Renal cortex interstitium (tissue), 11 donors: ENCODE results near the gene MIS18BP1. TPM values are rescaled to one million over a fixed set of nuclear protein-coding genes. Genes with fewer than 3 reads are reported as not detected.
"Not testable (repeated sequence)": the region's sequence is repeated elsewhere in the genome, so short reads cannot be mapped to it uniquely, and the experiment has no call there.

Experiments used
- DNase-seq, 11 donors: peaks; one replicate each; pipeline ENCODE4 v3.0.0-alpha.2; 2013; ENCODE audit warnings: low read depth in 9 of 11, low spot score in 4 of 11; ENCODE audit errors: extremely low read depth in 1 of 11
- polyA plus RNA-seq, 3 donors: library from polyadenylated mRNA; unstranded; fragments of 120-200 nt; gene quantifications; one replicate each; pipeline ENCODE4 v1.2.1, GENCODE V29; 2013; ENCODE audit not compliant: insufficient read length in 3 of 3

The MIS18BP1 gene
- polyA plus RNA-seq, 3 donors = 38.4 to 48.9 (median 46.9) TPM

DNA sequence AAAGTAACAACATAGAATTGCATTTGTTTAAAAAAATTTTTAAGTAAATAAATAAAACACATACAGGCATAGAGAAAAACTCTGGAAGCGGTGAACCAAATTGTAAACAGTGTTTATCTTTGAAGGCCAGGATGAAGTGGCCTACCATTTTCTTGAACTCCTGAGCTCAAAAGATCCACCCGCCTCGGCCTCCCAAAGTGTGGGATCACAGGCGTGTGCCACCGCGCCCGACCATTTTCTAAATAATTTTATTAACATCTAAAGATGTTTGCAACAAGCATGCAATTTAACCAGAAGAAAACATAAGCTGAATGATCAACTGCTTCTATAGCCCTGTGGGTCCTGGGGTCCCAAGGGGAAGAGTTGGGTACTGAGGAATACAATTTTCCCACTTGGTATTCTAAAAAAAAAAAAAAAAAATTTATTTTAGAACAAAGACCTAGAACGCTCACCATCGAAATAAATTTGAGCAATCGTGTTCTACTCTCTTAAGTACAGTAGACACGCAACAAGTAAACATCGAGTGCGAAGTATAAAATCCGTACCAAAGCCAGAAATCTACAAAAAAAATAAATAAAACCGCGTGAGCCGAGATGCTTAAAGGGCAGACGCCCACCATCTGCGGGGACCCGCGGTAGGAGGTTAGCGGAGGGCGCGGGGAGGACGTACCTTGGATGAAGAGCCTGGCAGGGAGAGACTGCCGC lies 484 bp downstream of the MIS18BP1 start:
- DNase-seq = peak in 4 of 11 donors; percentile 8 to 43 (median 19)

DNA sequence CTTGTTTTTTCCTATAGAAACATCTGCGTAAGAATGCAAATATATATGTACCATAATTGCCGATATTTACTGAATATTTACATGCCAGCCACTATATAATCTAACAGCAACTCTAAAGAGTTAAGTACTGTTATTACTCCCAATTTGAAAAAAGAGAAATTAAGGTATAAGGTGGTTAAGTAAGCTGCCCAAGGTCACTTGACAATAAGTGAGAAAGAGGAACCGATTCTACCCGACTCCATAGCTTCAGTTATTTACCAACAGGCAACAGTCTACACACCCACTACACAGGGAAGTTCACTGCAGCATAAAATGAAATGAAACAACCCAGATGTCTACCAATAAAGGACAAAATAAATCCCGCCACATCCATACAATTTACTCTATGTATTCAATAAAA lies 1.1 kb downstream of the MIS18BP1 start:
- DNase-seq = peak in 1 of 11 donors; percentile 6

DNA sequence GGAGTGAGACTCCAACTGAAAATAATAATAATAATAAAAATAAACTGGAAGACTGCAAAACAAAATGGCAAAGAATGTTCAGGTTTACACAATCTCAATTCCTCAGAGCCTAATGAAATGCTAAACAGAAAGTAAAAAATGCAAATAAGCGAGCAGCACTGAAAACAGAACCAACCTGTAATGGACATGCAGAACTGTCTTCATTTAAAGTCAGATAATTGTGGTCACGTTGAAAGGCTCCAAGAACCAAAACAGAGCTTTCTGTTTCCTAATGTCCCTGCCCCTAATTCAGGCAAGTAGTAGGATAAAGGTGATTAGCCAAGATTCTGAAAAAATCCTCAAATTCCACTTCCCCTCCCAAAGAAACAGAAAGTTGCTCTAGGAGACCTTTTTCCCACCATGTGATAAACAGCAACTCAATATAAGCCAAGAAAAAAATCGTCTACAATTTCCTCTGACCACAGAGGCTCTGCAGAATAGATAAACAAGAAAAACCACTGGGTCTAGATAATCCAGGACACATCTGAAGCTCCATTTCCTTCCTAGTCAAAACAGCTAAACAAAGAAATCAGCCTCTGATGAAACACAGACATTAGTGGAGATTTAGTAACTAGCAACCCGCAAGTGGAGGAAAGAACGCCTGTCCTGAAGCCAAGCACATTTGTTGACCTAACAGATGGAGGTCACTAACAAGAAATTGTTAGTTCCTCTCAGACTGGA lies 3.0 kb downstream of the MIS18BP1 start:
- DNase-seq = peak in 1 of 11 donors; percentile 6

DNA sequence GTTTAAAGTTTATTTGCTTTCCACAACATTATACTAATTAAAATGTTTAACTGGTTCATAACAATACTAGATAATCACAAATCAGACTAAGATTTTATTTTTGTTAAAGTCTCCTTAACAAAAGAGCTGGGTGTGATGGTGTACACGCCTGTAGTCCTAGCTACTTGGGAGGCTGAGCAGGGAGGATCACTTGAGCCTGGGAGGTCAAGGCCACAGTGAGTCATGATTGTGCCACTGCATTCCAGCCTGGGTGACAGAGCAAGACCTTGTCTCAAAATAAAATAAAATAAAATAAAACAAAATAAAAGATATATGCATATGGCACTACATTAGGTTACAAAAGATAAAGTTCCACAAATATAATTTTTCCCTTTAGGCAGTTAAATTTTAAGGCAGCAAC lies 5.6 kb downstream of the MIS18BP1 start:
- DNase-seq = no peak

DNA sequence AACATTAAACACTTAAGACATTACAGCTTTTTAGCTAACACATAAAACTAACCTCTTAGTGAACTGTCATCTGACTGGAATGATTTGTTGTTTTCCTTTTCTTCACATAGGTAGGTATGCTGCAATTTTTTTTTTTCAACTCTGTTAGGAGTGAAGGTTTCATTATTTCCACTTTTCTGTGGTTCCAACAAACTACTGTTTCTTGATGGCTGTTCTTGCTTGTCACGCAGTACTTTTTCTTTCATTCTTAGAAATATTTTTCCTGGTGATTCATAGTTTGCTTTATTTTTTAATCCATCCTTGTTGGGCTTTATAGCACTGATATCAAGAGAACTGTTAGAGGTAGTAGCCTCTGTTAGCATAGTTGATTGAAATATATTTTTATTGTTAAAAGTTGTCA lies 6.3 kb downstream of the MIS18BP1 start:
- no peak for DNase-seq

DNA sequence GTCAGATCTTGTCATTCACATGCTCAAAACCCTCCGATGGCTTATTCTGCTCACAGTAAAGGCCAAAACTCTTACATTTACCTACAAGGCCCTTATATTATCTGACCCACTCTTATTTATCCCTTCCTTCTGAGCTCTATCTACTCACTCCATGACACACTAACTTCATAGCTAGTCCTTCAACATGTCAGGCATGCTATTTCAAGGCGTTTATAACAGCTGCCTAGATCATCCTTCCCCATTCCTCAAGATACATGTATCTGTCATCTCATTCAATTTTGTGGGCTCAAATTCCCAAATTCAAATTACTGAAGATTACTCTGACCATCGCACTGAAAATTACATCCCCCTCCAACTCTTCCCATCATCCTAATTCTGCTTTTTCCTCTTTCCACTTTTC lies 6.9 kb downstream of the MIS18BP1 start:
- DNase-seq = no peak

DNA sequence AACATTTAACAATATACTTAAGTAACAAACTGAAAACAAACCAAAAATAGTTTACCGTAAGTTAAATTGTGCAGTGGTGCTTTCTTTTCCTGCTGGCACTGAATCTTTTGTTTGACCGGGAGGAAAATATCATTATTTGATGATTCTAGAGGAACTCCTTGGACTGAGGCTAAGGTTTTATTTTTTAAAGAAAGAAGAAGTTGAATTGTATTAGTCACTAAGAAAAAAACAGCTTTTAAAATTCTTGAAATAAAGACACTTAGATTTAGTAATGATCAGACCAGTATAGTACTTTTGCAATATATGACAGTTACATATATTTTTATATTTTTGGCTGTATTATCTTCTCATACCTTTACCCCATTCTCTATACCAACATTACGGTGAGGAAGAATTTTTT lies 10.3 kb downstream of the MIS18BP1 start:
- DNase-seq = no peak

DNA sequence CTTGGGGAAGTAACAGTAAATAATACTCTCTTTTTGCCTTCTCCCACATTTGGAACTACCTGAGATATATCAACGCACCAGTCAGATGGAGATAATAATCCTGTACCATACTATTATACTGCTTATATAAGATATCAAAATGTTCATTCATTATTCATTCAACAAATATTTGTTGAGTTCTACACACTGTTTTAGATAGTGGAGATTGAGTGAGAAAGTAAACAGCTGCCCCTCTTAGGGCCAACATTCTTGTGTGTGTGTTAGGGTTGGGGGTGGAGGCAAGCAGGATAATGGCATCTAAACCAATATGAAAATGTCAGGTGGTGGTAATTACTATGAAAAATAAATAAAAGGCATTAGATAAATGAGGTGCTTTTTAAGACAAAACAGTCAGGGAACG lies 14.0 kb downstream of the MIS18BP1 start:
- no peak for DNase-seq

DNA sequence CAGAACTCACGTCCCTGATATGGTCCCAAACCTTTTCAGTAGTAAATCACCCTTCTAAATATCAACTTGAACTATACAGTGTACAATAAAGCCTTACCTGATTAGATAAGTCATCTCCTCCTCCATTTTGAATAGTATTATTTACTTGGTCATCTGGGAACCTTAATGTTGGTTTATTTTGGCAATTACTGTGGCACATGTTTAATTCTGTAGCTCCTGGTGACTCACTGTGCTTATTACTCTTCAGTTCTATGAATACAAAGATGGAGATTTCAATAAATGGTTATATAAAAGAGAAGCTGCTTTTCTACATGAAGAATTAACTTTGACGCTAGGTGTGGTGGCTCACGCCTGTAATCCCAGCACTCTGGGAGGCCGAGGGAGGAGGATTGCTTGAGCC lies 25.4 kb downstream of the MIS18BP1 start:
- no peak for DNase-seq

DNA sequence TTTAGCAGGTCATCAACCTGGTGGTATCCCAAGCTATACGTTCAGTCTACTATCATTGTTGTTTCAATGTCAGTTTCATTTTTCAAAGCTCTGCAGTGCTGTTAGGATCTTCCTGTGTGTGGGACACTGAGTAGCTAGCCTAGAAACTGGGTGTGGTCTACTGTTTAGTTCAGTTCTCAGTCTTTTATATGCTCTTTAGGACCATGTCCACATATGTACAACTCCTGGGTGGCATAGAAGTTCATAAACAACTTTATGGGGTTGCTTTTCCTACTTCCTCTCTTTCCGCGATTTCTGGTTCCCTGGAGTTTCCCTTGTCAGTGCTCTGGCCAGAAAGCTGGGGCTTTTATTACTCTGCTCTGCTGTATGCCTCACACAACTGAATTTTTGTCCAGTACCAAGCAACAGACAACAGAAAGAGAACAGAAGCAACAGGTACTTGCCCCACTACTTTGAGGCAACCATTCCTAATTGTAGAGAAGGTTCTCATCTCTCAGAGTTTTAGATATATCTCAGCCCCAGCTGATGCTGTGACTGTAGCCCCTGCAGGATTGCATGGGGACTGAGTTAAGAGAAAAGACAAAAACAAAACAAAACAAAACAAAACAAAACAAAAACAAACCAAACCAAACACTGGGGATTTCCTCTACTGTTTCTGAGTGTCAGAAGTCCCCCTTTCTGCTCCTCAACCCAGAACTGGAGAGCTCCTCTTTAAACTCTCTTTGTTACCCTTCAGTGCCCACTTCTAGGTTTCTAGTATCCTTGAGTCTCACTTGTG lies 30.3 kb downstream of the MIS18BP1 start:
- DNase-seq = no peak

DNA sequence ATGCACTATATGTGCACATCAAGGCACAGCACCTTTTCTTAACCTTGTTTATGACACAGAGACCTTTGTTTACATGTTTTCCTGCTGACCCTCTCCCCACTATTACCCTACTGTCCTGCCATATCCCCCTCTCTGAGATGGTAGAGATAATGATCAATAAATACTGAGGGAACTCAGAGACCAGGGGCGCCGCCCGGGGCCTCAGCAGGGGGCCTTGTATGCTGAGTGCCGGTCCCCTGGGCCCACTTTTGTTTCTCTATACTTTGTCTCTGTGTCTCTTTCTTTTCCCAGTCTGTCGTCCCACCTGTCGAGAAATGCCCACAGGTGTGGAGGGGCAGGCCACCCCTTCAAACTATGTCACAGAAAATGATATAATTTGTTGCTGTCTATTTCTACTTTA lies 38.7 kb downstream of the MIS18BP1 start:
- DNase-seq = not testable (repeated sequence)

DNA sequence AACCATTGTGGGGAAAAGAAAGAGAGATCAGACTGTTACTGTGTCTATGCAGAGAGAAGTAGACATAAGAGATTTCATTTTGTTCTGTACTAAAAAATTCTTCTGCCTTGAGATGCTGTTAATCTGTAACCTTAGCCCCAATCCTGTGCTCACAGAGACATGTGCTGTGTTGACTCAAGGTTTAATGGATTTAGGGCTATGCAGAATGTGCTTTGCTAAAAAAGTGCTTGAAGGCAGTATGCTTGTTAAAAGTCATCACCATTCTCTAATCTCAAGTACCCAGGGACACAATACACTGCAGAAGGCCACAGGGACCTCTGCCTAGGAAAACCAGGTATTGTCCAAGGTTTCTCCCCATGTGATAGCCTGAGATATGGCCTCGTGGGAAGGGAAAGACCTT lies 39.3 kb downstream of the MIS18BP1 start:
- not testable (repeated sequence) for DNase-seq

DNA sequence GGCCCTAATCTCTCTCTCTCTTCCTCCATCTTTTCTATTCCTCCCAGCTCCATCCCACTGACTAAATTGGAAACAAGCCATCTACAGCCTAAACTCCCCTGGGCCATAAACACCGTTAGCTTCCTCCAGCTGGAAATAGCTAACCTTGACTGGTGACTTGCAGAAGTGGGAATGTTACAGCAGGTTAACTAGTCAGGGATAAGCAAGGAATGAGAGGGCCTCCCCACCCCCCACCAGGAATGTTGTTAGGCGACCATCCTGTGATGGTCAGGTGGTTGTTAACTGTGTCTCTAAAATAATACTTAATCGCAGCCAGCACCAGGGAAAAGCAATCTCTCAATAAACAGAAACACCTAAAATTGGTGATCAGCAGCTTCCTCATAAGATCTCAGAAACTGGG lies 40.8 kb downstream of the MIS18BP1 start:
- DNase-seq = peak in 1 of 11 donors; percentile 18

DNA sequence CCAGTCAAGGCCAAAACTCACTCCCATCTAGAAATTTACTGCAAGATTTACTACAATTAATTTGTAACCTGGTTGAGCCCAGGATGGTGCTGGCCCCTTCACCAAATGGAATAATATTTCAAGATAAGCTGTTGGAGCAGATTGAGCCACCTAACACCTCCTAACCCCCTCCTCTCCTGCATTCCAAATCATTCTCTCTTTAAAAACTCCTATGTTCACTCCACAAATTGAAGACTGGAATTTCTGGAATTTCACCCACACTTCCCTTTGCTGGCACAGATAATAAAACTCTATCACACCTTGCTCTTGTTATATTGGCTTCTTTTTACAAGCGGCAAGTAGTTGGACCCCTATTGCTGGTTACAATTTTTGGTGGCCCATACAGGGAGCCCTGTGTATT lies 41.7 kb downstream of the MIS18BP1 start:
- DNase-seq = no peak

DNA sequence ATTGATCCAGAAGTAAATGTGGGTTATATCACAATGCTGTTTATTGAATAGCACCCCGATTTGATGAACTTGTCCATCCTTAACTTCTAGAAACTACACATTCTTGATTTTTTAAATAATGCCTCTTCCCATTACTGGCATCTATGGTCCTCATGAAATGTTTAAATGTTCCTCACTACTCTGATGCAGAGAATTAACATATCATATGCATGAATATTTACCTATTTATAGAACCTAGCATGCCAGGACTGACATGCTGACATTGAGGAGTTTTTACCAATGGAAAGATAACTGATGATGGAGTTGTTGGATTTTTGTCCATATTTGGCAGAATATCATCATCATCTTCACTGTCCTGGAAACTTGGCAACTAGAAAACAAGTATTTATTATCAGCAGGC lies 42.8 kb downstream of the MIS18BP1 start:
- no peak for DNase-seq

DNA sequence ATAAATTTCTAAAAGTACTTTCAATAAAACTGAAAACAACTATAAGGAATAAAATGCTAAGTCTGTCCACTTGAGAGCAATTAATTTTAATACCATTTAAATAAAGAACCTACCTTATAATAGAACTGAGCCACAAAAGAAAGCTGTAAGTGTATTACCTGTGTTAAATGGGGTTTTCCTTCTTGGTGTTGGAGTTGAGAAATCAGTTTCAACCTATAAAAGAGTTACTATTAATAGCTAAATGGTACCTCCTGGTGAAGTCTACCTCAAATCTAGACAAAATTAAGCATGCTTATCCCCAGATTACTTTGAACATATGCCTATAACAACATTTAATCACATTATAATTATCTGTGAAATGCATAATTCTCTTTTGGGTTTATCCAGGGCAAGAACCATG lies 48.8 kb downstream of the MIS18BP1 start:
- no peak for DNase-seq

DNA sequence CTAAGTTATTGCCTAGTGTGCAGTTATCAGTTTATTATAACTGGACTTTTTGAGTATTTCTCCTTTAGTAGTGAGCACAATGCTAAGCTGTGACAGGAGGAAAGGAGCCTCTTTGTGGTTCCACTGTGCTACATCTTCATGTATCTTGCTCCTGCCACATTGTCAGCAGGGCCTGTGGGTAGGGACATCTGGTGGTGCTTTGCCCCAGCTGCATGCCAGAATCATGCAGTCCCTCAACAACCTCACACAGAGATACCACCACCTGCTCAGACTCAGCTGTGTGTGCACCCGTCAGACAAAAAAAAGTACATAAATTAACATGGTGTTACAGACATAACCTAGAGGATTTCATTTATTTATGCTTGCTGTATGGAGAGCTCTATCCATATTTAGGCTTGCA lies 51.1 kb downstream of the MIS18BP1 start:
- DNase-seq = no peak

DNA sequence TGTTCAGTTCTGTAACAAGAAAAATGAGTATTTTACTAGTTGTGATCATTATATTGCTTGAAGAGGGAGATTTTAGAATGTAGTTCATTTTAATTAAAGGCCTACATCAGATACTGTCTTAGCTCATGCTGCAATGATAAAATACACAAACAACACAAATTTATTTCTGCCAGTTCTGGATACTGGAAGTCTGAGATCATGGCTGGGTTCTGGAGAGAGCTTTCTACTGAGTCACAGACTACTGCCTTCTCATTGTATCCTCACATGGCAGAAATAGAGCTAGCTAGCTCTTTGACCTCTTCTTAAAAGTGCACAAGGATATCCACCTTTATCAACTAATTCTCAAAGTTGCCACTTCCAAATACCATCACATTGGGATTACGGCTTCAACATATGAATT lies 53.8 kb downstream of the MIS18BP1 start:
- no peak for DNase-seq

DNA sequence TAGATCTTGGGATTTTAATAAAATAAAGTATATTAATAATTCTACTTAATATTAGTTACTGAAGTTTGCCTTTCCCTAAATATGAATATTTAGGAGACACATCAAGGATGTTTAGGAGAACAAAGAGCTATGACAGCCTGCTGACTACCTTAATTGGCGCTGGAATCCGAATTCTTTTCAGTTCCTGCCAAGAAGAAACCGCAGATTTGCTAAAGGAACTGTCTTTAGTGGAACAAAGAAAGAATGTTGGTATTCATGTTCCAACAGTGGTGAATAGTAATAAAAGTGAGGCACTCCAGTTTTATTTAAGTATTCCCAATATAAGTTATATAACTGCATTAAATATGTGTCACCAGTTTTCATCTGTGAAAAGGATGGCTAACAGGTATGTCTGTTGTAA lies 54.5 kb downstream of the MIS18BP1 start:
- no peak for DNase-seq

DNA sequence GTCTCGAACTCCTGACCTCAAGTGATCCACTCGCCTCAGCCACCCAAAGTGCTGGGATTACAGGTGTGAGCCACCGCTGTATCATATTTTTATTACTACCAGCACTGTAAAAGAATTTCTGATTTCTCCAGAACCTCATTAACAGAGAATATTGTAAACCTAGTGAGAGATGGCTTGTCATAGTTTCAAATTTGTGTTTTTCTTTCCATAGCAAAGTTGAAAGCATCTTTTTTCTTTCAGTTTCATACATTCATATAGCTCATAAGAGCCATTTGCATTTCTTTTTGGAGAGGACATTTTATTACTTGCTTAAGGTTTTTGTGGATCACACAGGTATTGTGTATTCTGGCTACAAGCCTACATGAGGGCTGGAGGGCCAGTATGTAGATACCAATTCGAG lies 58.0 kb downstream of the MIS18BP1 start:
- DNase-seq = no peak
